K562 (cell line): ENCODE data around the gene ZBTB38. TPM values are rescaled to one million over a fixed set of nuclear protein-coding genes. Genes with fewer than 3 reads are reported as not detected.

ENCODE experiments used
- BHLHE40 ChIP-seq: IDR thresholded peaks from 2 replicates; pipeline ENCODE4 v1.6.1; 2011; ENCODE audit warnings: low read length, improper control_type of control experiment
- CHCHD3 ChIP-seq: fragments of 250-450 bp; sonication (Bioruptor Pico); IDR thresholded peaks from 2 replicates; pipeline ENCODE4 v2.1.2; 2022; ENCODE audit warnings: mild to moderate bottlenecking
- CHD2 ChIP-seq: IDR thresholded peaks from 2 replicates; pipeline ENCODE4 v1.6.1; 2011; ENCODE audit warnings: low read depth, low read length
- DMBX1 ChIP-seq: fragments of 250-450 bp; sonication (Bioruptor Pico); IDR thresholded peaks from 2 replicates; pipeline ENCODE4 v1.8.0; 2022; ENCODE audit warnings: inconsistent platforms, mild to moderate bottlenecking, moderate library complexity, borderline replicate concordance
- FOXM1 ChIP-seq, 2 experiments: fragments of 450-650 bp in 1 of 2; sonication (generic) in 1 of 2; formaldehyde crosslinking in 1 of 2; IDR thresholded peaks; 2 replicates each; pipeline versions ENCODE4 v1.6.1 to v1.9.0; 2017 to 2022; ENCODE audit warnings: low read depth in 2 of 2, mild to moderate bottlenecking in 2 of 2, missing genetic modification reagents in 1 of 2, moderate library complexity in 1 of 2
- GATA2 ChIP-seq: sonication (generic); formaldehyde crosslinking; IDR thresholded peaks from 2 replicates; pipeline ENCODE4 v1.4.0; 2020; ENCODE audit warnings: mild to moderate bottlenecking, missing genetic modification reagents
- HCFC1 ChIP-seq: IDR thresholded peaks from 2 replicates; pipeline ENCODE4 v1.6.1; 2012; ENCODE audit warnings: low read depth, low read length, improper control_type of control experiment
- HNRNPLL ChIP-seq: fragments of 200-400 bp; formaldehyde crosslinking; IDR thresholded peaks from 2 replicates; pipeline ENCODE4 v1.6.1; 2017; ENCODE audit warnings: low read length, low read depth, mild to moderate bottlenecking; ENCODE audit not compliant: poor library complexity, severe bottlenecking
- KDM1A ChIP-seq, 2 experiments: fragments of 450-650 bp; IDR thresholded peaks; 2 replicates each; pipeline ENCODE4 v1.6.1; 2016; ENCODE audit warnings: mild to moderate bottlenecking in 2 of 2
- MECOM ChIP-seq: fragments of 250-450 bp; sonication (Bioruptor Pico); IDR thresholded peaks from 2 replicates; pipeline ENCODE4 v1.8.0; 2022; ENCODE audit warnings: inconsistent platforms
- MTF1 ChIP-seq: fragments of 250-450 bp; sonication (Bioruptor Pico); IDR thresholded peaks from 2 replicates; pipeline ENCODE4 v1.9.0; 2021; ENCODE audit warnings: moderate library complexity, mild to moderate bottlenecking, inconsistent platforms, borderline replicate concordance
- NR1H2 ChIP-seq: sonication (generic); formaldehyde crosslinking; IDR thresholded peaks from 2 replicates; pipeline ENCODE4 v1.4.0; 2020; ENCODE audit warnings: mild to moderate bottlenecking, missing genetic modification reagents
- NR4A1 ChIP-seq, 2 experiments: fragments of 250-450 bp in 1 of 2; fragments of 450-650 bp in 1 of 2; sonication (Bioruptor Pico) in 1 of 2; IDR thresholded peaks; 2 replicates each; pipeline versions ENCODE4 v1.4.0 to v1.6.1; 2016 to 2020; ENCODE audit warnings: mild to moderate bottlenecking in 2 of 2, missing compliant biosample characterization in 1 of 2, missing genetic modification characterization in 1 of 2, moderate library complexity in 1 of 2
- PYGO2 ChIP-seq: fragments of 450-650 bp; IDR thresholded peaks from 2 replicates; pipeline ENCODE4 v1.6.1; 2016; ENCODE audit warnings: mild to moderate bottlenecking, missing genetic modification characterization, moderate library complexity, missing compliant biosample characterization
- RBM34 ChIP-seq: fragments of 200-400 bp; formaldehyde crosslinking; IDR thresholded peaks from 2 replicates; pipeline ENCODE4 v1.6.1; 2018; ENCODE audit warnings: low read length, borderline replicate concordance; ENCODE audit not compliant: insufficient read depth
- RBM39 ChIP-seq: fragments of 200-400 bp; formaldehyde crosslinking; optimal IDR thresholded peaks from 2 replicates; pipeline ENCODE3; 2018; ENCODE audit warnings: low read depth, low read length
- SMARCC2 ChIP-seq: fragments of 450-650 bp; IDR thresholded peaks from 2 replicates; pipeline ENCODE4 v1.6.1; 2017; ENCODE audit warnings: antibody characterized with exemption, moderate library complexity, mild to moderate bottlenecking, low read depth
- SOX6 ChIP-seq: fragments of 450-650 bp; IDR thresholded peaks from 2 replicates; pipeline ENCODE4 v1.6.1; 2014; ENCODE audit warnings: mild to moderate bottlenecking
- TOE1 ChIP-seq, 2 experiments: fragments of 450-650 bp in 1 of 2; sonication (generic) in 1 of 2; formaldehyde crosslinking in 1 of 2; IDR thresholded peaks; 2 replicates each; pipeline versions ENCODE4 v1.7.1 to v1.8.0; 2016 to 2022; ENCODE audit warnings: borderline replicate concordance in 2 of 2, mild to moderate bottlenecking in 2 of 2, antibody characterized with exemption in 1 of 2, inconsistent platforms in 1 of 2, low read depth in 1 of 2, missing genetic modification reagents in 1 of 2, moderate library complexity in 1 of 2
- XRCC3 ChIP-seq: fragments of 450-650 bp; IDR thresholded peaks from 2 replicates; pipeline ENCODE4 v1.6.1; 2017; ENCODE audit warnings: mild to moderate bottlenecking, moderate library complexity
- ZBED1 ChIP-seq: IDR thresholded peaks from 2 replicates; pipeline ENCODE4 v1.6.1; 2014
- ZBTB7A ChIP-seq: IDR thresholded peaks from 2 replicates; pipeline ENCODE4 v1.6.1; 2011; ENCODE audit warnings: low read depth, mild to moderate bottlenecking, low read length, moderate library complexity, borderline replicate concordance; ENCODE audit not compliant: control insufficient read depth
- ZNF212 ChIP-seq: fragments of 450-650 bp; formaldehyde crosslinking; IDR thresholded peaks from 2 replicates; pipeline ENCODE4 v1.4.0; 2020; ENCODE audit warnings: mild to moderate bottlenecking
- polyA plus RNA-seq, 8 experiments: library from polyadenylated mRNA; depleted of rRNA in 4 of 8; stranded (reverse) in 5 of 8; unstranded in 3 of 8; fragments of >200 nt; fragmentation: Nextera tagmentation in 2 of 8; fragmentation: Illumina TruSeq in 1 of 8; extraction: Ambion mirVana in 2 of 8; extraction: Trizol in 1 of 8; gene quantifications; 2 replicates each; pipeline versions ENCODE4 v1.2.1 to v1.2.3, GENCODE V29; 2011 to 2014; ENCODE audit warnings: inconsistent platforms in 1 of 8, missing spikeins in 1 of 8
- total RNA-seq, 7 experiments: library from RNA; depleted of rRNA in 6 of 7; stranded (reverse); fragments of >200 nt in 6 of 7; fragmentation: Illumina TruSeq in 2 of 7; extraction: Trizol in 2 of 7; gene quantifications; 2 replicates each; pipeline versions ENCODE4 v1.2.1 to v1.2.3, GENCODE V29; 2011 to 2021; ENCODE audit warnings: low replicate concordance in 1 of 7
- TF ChIP-seq, protein P1 (sequence below): fragments of 450-650 bp; IDR thresholded peaks from 2 replicates; pipeline ENCODE4 v1.6.1; 2018; ENCODE audit warnings: mild to moderate bottlenecking, low read depth; ENCODE audit not compliant: partially characterized antibody
- TF ChIP-seq, protein P2 (sequence below), 2 experiments: fragments of 450-650 bp in 1 of 2; sonication (generic) in 1 of 2; formaldehyde crosslinking in 1 of 2; IDR thresholded peaks in 1 of 2; conservative IDR thresholded peaks in 1 of 2; 2 replicates each; pipeline versions ENCODE4 v1.6.1 to v1.8.1; 2016 to 2023; ENCODE audit warnings: mild to moderate bottlenecking in 2 of 2, moderate library complexity in 2 of 2, inconsistent platforms in 1 of 2, missing genetic modification reagents in 1 of 2

Gene ZBTB38
- total and polyA plus RNA-seq, 9 of the 15 experiments (the other 6 are each of a cell fraction or from before 2014, with no cell fraction given), result 12.1 to 39.4 (median 22.9) TPM

DNA sequence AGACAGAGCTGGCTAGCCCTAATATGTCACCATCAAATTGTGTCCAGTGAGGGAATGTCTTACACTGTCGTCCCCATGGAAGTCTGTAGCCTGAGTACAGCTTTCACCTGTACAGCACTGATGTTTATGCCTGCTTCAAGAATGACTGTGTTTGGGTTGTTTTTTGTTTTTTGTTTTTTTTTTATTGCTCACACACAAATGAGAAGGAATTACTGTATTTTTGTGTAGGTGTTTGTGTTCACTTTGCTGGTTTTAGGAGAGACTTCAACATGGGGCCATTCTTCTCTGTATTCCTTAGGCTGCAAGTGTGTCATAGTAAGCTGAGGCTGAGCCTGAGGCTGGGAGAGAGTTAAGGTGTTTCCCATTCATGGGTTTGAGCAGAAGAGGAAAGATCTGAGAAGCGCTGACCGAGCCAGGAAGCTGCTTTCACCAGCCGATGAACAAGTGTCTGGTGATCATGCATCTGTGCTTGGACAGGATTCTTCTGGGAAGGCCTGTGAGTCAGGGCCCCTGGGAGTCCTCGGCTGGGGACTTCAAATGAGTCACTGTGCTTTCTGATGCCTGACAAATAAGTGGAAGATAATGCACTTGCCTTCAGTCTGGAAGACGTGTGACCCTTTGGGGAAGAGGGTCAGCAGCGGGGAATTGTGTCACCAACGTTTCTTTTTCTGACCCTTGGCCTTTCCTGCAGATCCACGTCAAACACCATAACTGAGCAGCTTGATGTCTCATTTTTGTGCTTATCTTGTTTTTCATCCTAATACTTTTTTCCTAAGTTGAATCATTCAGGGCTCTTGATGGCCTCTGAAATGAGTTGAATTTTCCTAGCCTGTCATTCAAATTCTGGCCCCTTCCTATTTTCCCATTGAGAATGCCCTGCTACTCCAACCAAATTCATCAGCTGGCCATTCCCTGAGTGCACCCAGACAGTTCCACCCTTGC lies 36.7 kb upstream of the ZBTB38 start (continued):
- TF ChIP-seq, protein P1, sequence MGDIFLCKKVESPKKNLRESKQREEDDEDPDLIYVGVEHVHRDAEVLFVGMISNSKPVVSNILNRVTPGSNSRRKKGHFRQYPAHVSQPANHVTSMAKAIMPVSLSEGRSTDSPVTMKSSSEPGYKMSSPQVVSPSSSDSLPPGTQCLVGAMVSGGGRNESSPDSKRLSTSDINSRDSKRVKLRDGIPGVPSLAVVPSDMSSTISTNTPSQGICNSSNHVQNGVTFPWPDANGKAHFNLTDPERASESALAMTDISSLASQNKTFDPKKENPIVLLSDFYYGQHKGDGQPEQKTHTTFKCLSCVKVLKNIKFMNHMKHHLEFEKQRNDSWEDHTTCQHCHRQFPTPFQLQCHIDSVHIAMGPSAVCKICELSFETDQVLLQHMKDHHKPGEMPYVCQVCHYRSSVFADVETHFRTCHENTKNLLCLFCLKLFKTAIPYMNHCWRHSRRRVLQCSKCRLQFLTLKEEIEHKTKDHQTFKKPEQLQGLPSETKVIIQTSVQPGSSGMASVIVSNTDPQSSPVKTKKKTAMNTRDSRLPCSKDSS, result peak; percentile 19
- TF ChIP-seq RBM34, result no peak
- TF ChIP-seq ZBED1, result no peak
- peak; percentile 52; the same call in 1 of the 2 replicates for TF ChIP-seq GATA2
- peak; percentile 78 to 83 for TF ChIP-seq KDM1A (IDR thresholded peaks at IDR 0.05)
- TF ChIP-seq TOE1 (IDR thresholded peaks at IDR 0.05; ENCODE audit: borderline replicate concordance), result peak; percentile 73
- no peak for TF ChIP-seq TOE1 (CRISPR knock-in tag; IDR thresholded peaks at IDR 0.05; ENCODE audit: borderline replicate concordance, low read depth)
- TF ChIP-seq PYGO2 (tag), result no peak
- TF ChIP-seq, protein P2, sequence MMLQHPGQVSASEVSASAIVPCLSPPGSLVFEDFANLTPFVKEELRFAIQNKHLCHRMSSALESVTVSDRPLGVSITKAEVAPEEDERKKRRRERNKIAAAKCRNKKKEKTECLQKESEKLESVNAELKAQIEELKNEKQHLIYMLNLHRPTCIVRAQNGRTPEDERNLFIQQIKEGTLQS (IDR thresholded peaks at IDR 0.05), result peak; percentile 95
- TF ChIP-seq, protein P2 (CRISPR knock-in tag; conservative IDR thresholded peaks at IDR 0.05), result 0 out of 2 replicates have a peak, but pooled peaks have one; percentile 34
- no peak for TF ChIP-seq HCFC1
- TF ChIP-seq BHLHE40, result peak; percentile 61; the same call in 1 of the 2 replicates
- TF ChIP-seq CHCHD3 (CRISPR knock-in tag), result no peak
- no peak for TF ChIP-seq NR1H2
- TF ChIP-seq MECOM (CRISPR knock-in tag), result no peak
- no peak for TF ChIP-seq ZNF212 (CRISPR knock-in tag)
- TF ChIP-seq SOX6, result peak; percentile 87
- peak; percentile 81 for TF ChIP-seq DMBX1
- TF ChIP-seq ZBTB7A, result peak; percentile 83
- 0 out of 2 replicates have a peak, but pooled peaks have one; percentile 40 for TF ChIP-seq FOXM1 (IDR thresholded peaks at IDR 0.05; ENCODE audit: low read depth)
- TF ChIP-seq FOXM1 (CRISPR knock-in tag; IDR thresholded peaks at IDR 0.05; ENCODE audit: low read depth), result no peak
- no peak for TF ChIP-seq NR4A1 (CRISPR knock-in tag; IDR thresholded peaks at IDR 0.05)
- TF ChIP-seq NR4A1 (tag; IDR thresholded peaks at IDR 0.05), result no peak
- TF ChIP-seq MTF1 (CRISPR knock-in tag), result no peak
- peak; percentile 87 for TF ChIP-seq SMARCC2
- TF ChIP-seq CHD2, result no peak
- TF ChIP-seq RBM39, result no peak
- no peak for TF ChIP-seq HNRNPLL
- TF ChIP-seq XRCC3, result no peak
